ENCODE results near the gene PDIA5. TPM values are rescaled to one million over a fixed set of nuclear protein-coding genes. Genes with fewer than 3 reads are reported as not detected.
"Not testable (repeated sequence)": the region's sequence is repeated elsewhere in the genome, so short reads cannot be mapped to it uniquely, and the experiment has no call there.

PDIA5 gene
- polyA plus RNA-seq, 1 donor = 18.6 TPM

GRCh38 chr3:123092243-123092642 is 25.4 kb downstream of the PDIA5 start:
- no peak for DNase-seq (ENCODE audit: low read depth)

- no peak for DNase-seq (ENCODE audit: low read depth)
Observed at GRCh38 chr3:123093696-123094095, 26.9 kb downstream of the PDIA5 start.

GRCh38 chr3:123094516-123095313 is 27.9 kb downstream of the PDIA5 start:
- no peak for DNase-seq (ENCODE audit: low read depth)

- no peak for DNase-seq (ENCODE audit: low read depth)
Observed at GRCh38 chr3:123096126-123096525, 29.3 kb downstream of the PDIA5 start.

GRCh38 chr3:123096731-123097130 is 29.9 kb downstream of the PDIA5 start:
- no peak for DNase-seq (ENCODE audit: low read depth)

- no peak for DNase-seq (ENCODE audit: low read depth)
Observed at GRCh38 chr3:123098426-123099330, 31.9 kb downstream of the PDIA5 start.

- DNase-seq (ENCODE audit: low read depth) = no peak
Observed at GRCh38 chr3:123099331-123100192, 32.7 kb downstream of the PDIA5 start.

GRCh38 chr3:123100193-123100776 is 33.5 kb downstream of the PDIA5 start:
- no peak for DNase-seq (ENCODE audit: low read depth)

- no peak for DNase-seq (ENCODE audit: low read depth)
Observed at GRCh38 chr3:123102249-123102648, 35.4 kb downstream of the PDIA5 start.

- no peak for DNase-seq (ENCODE audit: low read depth)
Observed at GRCh38 chr3:123102826-123103225, 36.0 kb downstream of the PDIA5 start.

- no peak for DNase-seq (ENCODE audit: low read depth)
Observed at GRCh38 chr3:123104550-123104949, 37.7 kb downstream of the PDIA5 start.

- no peak for DNase-seq (ENCODE audit: low read depth)
Observed at GRCh38 chr3:123105201-123106189, 38.7 kb downstream of the PDIA5 start.

- DNase-seq (ENCODE audit: low read depth) = no peak
Observed at GRCh38 chr3:123110282-123110975, 43.6 kb downstream of the PDIA5 start.

- DNase-seq (ENCODE audit: low read depth) = no peak
Observed at GRCh38 chr3:123110976-123111615, 44.3 kb downstream of the PDIA5 start.

GRCh38 chr3:123111640-123112039 is 44.8 kb downstream of the PDIA5 start:
- no peak for DNase-seq (ENCODE audit: low read depth)

GRCh38 chr3:123112232-123112631 is 45.4 kb downstream of the PDIA5 start:
- no peak for DNase-seq (ENCODE audit: low read depth)

- DNase-seq (ENCODE audit: low read depth) = not testable (repeated sequence)
Observed at GRCh38 chr3:123112656-123113055, 45.8 kb downstream of the PDIA5 start.

- no peak for DNase-seq (ENCODE audit: low read depth)
Observed at GRCh38 chr3:123113889-123114450, 47.1 kb downstream of the PDIA5 start.

- no peak for DNase-seq (ENCODE audit: low read depth)
Observed at GRCh38 chr3:123116116-123116515, 49.3 kb downstream of the PDIA5 start.
